ENCODE data around the gene CAT.

The CAT gene

DNA sequence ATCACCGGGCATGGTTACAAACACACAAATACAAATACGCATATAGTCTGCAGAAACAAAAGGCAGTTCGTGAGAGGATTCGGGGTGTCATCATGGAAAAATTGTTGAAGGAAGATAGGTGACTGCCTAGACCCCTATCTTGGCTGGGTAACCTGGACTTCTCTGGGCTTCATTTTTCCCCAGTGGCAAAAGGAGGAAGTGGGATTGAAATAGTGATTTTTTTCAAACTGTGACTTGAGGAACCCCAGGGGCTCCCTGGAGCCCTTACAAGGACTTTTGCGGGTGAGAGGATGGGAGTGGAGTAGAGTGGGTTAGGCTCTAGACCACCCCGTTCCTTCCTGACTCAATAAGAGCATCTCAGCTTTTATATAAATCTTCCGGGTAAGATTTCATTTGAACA, 75.9 kb downstream of the CAT start:
- TF ChIP-seq, protein P1, sequence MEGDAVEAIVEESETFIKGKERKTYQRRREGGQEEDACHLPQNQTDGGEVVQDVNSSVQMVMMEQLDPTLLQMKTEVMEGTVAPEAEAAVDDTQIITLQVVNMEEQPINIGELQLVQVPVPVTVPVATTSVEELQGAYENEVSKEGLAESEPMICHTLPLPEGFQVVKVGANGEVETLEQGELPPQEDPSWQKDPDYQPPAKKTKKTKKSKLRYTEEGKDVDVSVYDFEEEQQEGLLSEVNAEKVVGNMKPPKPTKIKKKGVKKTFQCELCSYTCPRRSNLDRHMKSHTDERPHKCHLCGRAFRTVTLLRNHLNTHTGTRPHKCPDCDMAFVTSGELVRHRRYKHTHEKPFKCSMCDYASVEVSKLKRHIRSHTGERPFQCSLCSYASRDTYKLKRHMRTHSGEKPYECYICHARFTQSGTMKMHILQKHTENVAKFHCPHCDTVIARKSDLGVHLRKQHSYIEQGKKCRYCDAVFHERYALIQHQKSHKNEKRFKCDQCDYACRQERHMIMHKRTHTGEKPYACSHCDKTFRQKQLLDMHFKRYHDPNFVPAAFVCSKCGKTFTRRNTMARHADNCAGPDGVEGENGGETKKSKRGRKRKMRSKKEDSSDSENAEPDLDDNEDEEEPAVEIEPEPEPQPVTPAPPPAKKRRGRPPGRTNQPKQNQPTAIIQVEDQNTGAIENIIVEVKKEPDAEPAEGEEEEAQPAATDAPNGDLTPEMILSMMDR (IDR thresholded peaks at IDR 0.05; ENCODE audit: low read length, missing control alignments) = no peak
- no peak for DNase-seq (ENCODE audit: low read depth)
- no peak overlapping the region for H3K4me3 ChIP-seq (replicated peaks; ENCODE audit: low read depth, low read length)

DNA sequence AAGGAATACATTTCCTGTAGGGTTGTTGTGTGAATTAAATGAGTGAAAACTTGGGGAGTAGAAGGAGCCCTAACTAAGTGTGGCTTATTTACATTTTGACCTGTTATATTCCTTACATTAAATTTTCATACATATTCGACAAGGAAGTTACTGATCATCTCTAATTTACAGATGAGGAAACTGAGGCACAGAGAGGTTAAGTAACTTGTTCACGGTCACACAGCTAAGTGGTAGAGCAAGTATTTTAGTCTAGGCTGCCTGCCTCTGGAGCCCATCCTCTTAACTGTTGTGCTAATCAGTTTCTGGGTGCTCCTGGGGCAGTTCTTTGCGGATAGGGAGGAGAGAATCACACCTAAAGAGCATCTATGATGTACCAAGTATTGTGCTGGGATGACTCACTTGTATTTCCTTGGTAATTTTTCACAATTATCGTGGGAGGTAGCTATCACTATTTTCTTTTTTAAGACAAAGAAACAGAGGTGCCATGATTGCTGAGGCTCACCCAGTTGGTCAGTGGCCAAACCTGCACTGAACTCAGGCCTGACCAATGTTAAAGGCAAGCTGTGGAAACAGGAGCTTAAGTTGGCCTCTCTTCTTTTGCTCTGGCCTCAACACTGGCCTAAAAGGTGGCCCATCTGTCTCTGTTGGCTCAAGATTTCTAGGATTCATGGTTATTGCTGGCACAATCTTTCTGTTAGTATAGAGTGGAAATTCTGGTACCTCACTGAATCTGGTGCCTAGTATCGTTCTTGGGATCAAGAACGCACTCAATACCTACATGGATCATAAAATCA, 77.7 kb downstream of the CAT start:
- H3K4me3 ChIP-seq (replicated peaks; ENCODE audit: low read depth, low read length) = no peak overlapping the region
- DNase-seq (ENCODE audit: low read depth) = no peak
- TF ChIP-seq, protein P1 (IDR thresholded peaks at IDR 0.05; ENCODE audit: low read length, missing control alignments) = no peak

DNA sequence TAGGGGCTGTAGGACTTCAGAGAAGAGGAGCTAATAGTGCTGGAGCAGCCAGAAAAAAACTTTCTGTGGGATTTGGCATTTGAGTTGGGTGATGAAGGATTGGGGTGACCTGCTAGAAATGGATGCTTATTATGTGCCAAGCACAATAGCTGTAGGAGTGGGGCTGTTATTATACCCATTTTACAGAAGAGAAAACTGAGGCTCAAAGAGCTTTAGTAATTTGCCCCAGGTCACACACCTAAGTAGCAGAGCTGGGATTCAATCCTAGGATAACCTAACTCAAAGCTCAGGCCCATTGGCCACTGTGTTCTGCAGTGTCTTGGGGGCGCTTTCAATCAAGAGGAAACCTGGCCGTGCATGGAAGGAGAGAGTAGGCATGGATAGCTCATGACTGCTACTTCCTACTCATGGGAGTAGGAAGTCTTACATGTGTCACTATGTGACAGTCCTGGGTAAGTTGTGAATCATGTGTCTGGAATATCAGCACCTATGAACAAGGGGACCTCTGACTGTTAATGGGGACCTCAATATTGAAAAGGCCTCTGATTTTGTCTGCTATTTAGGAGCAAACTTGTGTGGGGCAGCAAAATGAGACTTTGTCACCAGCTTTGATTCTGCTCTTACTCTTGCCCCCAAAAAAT, 81.0 kb downstream of the CAT start:
- DNase-seq (ENCODE audit: low read depth) = no peak
- no peak overlapping the region for H3K4me3 ChIP-seq (replicated peaks; ENCODE audit: low read depth, low read length)
- TF ChIP-seq, protein P1 (IDR thresholded peaks at IDR 0.05; ENCODE audit: low read length, missing control alignments) = no peak

DNA sequence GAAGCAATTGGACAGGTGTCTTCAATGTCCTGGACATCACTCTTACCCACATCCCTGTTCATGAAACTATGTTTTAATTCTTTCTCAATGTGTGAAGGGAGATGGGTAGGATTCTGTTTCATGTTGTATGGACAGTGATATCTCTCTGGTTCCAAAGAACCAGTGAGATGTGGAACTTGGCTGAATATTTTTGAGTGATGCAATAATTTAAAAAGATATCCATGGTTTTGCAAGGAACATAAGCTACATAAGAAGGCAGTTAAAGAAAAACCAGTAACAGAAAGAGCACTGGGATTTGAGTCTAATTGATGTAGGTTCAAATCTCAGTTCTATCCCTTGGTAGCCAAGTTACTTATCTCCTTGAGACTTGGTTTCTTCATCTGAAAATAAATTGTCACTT, 82.5 kb downstream of the CAT start:
- DNase-seq (ENCODE audit: low read depth) = no peak
- TF ChIP-seq, protein P1 (IDR thresholded peaks at IDR 0.05; ENCODE audit: low read length, missing control alignments) = no peak
- H3K4me3 ChIP-seq (replicated peaks; ENCODE audit: low read depth, low read length) = no peak overlapping the region
